IPS DF 6.9 (cell line): ENCODE data around the gene NAA38.
A peak's percentile ranks its signal among the peaks of the same experiment; 100 is the strongest.

ENCODE experiments used
- DNase-seq: peaks from one replicate; pipeline ENCODE4 v3.0.0-alpha.2; 2013; ENCODE audit warnings: low read depth, low spot score
- H3K27ac ChIP-seq: one replicate; pipeline ENCODE4 v1.5.1; 2013; ENCODE audit warnings: low read length, control low read depth
- H3K27me3 ChIP-seq: 2 replicates; pipeline ENCODE4 v1.6.1; 2013; ENCODE audit warnings: mild to moderate bottlenecking, low read length; ENCODE audit not compliant: control insufficient read depth, insufficient read depth
- H3K36me3 ChIP-seq: 2 replicates; pipeline ENCODE4 v1.6.1; 2013; ENCODE audit warnings: low read length; ENCODE audit not compliant: control insufficient read depth, insufficient read depth
- H3K4me1 ChIP-seq: 2 replicates; pipeline ENCODE4 v1.6.1; 2013; ENCODE audit warnings: low read length; ENCODE audit not compliant: control insufficient read depth, insufficient read depth
- H3K4me3 ChIP-seq: 2 replicates; pipeline ENCODE4 v1.5.1; 2013; ENCODE audit warnings: mild to moderate bottlenecking, low read length
- H3K9me3 ChIP-seq: 2 replicates; pipeline ENCODE4 v1.6.1; 2013; ENCODE audit warnings: low read length, inconsistent platforms; ENCODE audit not compliant: control insufficient read depth, insufficient read depth
- WGBS: extraction: QIAGEN DNeasy Blood & Tissue Kit; methylation state at CpG from one replicate; pipeline ENCODE4 v1.1.7; 2013; ENCODE audit warnings: mixed read lengths, missing lambda C conversion rate; ENCODE audit not compliant: insufficient read length, insufficient coverage; 5-methylcytosine and 5-hydroxymethylcytosine counted together

Gene NAA38

GRCh38 chr17:7833795-7834541 lies 23.4 kb downstream of the NAA38 start, which contains the start of gene KDM6B:
KDM6B (plus strand) TSS chr17:7834217; CDS start chr17:7845555, 11,338 bp downstream.
- Histone ChIP-seq H3K36me3 (no peaks in the 10 kb centered on the region), H3K9me3 (no peaks in the 10 kb centered on the region), H3K4me3 (peak within 1 kb of the TSS; percentile 64; the same call in 1 of the 2 replicates), H3K4me1 (peaks cover 3% of the 10 kb centered on the region; the same call in 1 of the 2 replicates), H3K27me3 (peaks cover 6% of the 10 kb centered on the region; the same call in 1 of the 2 replicates), H3K27ac (no peak within 1 kb of the TSS)
- DNase-seq, result no peak
- no CpG with 5 or more reads among the region's 49 CpGs for WGBS

- Histone ChIP-seq H3K36me3 (no peaks in the 10 kb centered on the region), H3K27ac (no peak overlapping the region), H3K4me3 (peak overlapping the region; percentile 64; the same call in 1 of the 2 replicates), H3K4me1 (peaks cover 3% of the 10 kb centered on the region; the same call in 1 of the 2 replicates), H3K9me3 (no peaks in the 10 kb centered on the region), H3K27me3 (peaks cover 4% of the 10 kb centered on the region; the same call in 1 of the 2 replicates)
- WGBS, result no CpG with 5 or more reads among the region's 19 CpGs
- DNase-seq, result no peak
Observed at GRCh38 chr17:7833011-7833794, 24.2 kb downstream of the NAA38 start.

DNA sequence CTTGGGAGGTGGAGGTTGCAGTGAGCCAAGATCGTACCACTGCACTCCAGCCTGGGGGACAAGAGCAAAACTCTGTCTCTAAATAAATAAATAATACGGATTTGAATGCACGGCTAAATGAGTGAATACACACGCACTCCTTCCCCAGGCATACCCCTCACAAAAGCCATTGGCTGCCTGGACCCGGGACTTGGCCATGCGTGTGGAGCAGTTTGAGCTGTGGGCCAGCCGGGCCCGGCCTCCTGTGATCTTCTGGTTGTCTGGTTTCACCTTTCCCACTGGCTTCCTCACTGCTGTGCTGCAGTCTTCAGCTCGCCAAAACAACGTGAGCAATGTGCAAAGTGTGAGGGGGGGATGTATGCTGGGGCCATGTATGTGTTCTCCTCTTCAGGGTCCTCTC lies 24.9 kb downstream of the NAA38 start:
- no CpG with 5 or more reads among the region's 10 CpGs for WGBS
- Histone ChIP-seq H3K36me3 (no peaks in the 10 kb centered on the region), H3K9me3 (no peaks in the 10 kb centered on the region), H3K4me1 (peaks cover 3% of the 10 kb centered on the region; the same call in 1 of the 2 replicates), H3K27ac (no peak overlapping the region), H3K27me3 (peaks cover 4% of the 10 kb centered on the region; the same call in 1 of the 2 replicates), H3K4me3 (no peak overlapping the region)
- no peak for DNase-seq

- H3K9me3 ChIP-seq, result no peaks in the 10 kb centered on the region
- H3K27me3 ChIP-seq, result peaks cover 4% of the 10 kb centered on the region; the same call in 1 of the 2 replicates
- no peak overlapping the region for H3K4me3 ChIP-seq
- no CpG with 5 or more reads among the region's 7 CpGs for WGBS
- no peaks in the 10 kb centered on the region for H3K36me3 ChIP-seq
- no peak for DNase-seq
- H3K27ac ChIP-seq, result no peak overlapping the region
- peaks cover 3% of the 10 kb centered on the region; the same call in 1 of the 2 replicates for H3K4me1 ChIP-seq
Observed at GRCh38 chr17:7831233-7831632, 26.1 kb downstream of the NAA38 start.

DNA sequence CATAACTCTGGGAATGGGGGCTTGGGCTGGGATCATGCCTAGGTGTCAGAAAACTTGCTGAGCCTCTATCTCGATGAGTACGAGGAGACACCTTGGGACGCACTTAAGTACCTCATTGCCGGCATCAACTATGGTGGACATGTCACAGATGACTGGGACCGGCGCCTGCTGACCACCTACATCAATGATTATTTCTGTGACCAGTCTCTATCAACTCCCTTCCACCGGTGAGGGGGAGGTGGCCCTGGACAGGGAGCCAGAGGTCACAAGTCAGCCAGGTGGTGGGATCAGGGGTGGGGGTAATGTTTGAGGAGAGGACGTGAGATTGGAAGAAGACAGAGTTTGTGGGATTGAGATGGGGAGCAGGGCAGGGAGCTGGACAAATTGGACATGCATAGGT lies 26.7 kb downstream of the NAA38 start:
- H3K36me3 ChIP-seq, result no peaks in the 10 kb centered on the region
- no peak overlapping the region for H3K27ac ChIP-seq
- DNase-seq, result no peak
- no peaks in the 10 kb centered on the region for H3K9me3 ChIP-seq
- H3K4me1 ChIP-seq, result peaks cover 3% of the 10 kb centered on the region; the same call in 1 of the 2 replicates
- no peak overlapping the region for H3K4me3 ChIP-seq
- peaks cover 4% of the 10 kb centered on the region; the same call in 1 of the 2 replicates for H3K27me3 ChIP-seq
- 100% methylated on average over 1 of the region's 8 CpGs for WGBS

DNA sequence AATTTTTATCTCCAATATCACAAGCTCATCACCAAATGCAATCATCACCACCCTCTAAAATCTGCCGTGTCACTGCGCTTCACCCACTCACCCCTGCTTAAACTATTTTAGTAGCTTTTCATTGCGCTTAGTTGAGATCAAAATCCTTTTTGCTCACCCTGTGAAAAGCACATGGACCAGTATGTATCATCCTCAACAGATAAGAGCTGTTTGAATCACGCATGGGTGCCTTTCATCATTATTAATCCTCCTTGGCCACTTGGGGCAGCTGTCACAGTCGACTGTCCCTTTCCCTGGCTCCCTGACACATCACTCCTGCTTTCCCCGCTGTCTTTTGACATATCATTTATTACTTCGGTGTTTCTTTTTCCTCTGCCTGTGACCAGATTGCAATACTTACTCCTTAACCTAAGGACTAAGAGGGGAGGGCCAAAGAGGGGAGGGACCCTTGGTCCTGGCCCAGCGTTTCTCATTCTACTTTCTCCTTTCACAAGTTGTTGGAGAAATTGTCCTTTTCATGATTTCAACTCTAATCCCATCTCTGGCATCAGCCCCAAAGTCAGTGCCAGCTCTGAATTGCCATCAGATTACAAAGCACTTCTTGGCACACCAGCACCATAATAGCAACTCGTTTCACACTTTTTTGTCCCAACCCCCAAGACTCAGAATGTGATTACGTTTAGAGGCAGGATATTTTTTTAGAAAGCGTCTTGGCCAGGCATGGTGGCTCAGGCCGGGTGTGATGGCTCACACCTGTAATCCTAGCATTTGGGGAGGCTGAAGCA lies 32.0 kb downstream of the NAA38 start:
- Histone ChIP-seq H3K9me3 (no peaks in the 10 kb centered on the region), H3K36me3 (no peaks in the 10 kb centered on the region), H3K27ac (no peak overlapping the region), H3K4me1 (peaks cover 3% of the 10 kb centered on the region; the same call in 1 of the 2 replicates), H3K4me3 (no peak overlapping the region), H3K27me3 (peaks cover 2% of the 10 kb centered on the region; the same call in 1 of the 2 replicates)
- WGBS, result no CpG with 5 or more reads among the region's 12 CpGs
- no peak for DNase-seq

DNA sequence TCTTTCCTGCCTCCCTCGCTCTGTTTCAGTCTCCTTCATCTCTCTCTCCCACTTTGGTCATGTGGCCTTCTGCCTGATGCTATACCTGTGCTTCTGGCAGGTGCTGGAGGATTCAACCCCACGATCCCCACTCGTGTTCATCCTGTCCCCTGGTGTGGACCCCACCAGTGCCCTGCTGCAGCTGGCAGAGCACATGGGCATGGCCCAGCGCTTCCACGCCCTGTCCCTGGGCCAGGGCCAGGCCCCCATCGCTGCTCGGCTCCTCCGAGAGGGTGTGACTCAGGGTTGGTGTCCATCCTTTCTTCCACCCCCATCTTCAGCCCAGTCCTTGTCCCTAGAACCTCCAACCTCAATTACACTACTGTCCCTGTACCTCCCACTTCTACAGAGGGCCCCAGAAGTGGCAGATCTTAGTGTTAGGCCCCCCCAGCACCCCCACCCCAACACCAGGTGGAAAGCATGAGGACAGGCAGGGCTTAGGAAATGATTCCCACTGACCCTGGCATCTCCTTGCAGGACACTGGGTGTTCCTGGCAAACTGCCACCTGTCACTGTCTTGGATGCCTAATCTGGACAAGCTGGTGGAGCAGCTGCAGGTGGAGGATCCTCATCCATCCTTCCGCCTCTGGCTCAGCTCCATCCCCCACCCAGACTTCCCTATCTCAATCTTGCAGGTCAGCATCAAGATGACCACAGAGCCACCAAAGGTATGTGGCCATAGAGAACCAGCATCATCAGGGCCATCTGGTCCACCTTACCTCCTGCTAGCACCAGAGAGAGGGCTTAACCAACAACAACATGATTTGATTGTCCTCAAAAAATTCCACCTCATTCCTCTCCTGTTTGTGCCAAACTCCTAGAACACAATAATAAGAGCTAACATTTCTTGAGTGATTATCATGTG lies 33.1 kb downstream of the NAA38 start:
- no peak overlapping the region for H3K4me3 ChIP-seq
- no CpG with 5 or more reads among the region's 9 CpGs for WGBS
- no peak overlapping the region for H3K27ac ChIP-seq
- no peaks in the 10 kb centered on the region for H3K9me3 ChIP-seq
- H3K4me1 ChIP-seq, result peaks cover 3% of the 10 kb centered on the region; the same call in 1 of the 2 replicates
- H3K36me3 ChIP-seq, result no peaks in the 10 kb centered on the region
- no peak for DNase-seq
- H3K27me3 ChIP-seq, result peaks cover 2% of the 10 kb centered on the region; the same call in 1 of the 2 replicates

- no peak for DNase-seq
- no CpG with 5 or more reads among the region's 20 CpGs for WGBS
Observed at GRCh38 chr17:7823581-7824001, 33.8 kb downstream of the NAA38 start.

DNA sequence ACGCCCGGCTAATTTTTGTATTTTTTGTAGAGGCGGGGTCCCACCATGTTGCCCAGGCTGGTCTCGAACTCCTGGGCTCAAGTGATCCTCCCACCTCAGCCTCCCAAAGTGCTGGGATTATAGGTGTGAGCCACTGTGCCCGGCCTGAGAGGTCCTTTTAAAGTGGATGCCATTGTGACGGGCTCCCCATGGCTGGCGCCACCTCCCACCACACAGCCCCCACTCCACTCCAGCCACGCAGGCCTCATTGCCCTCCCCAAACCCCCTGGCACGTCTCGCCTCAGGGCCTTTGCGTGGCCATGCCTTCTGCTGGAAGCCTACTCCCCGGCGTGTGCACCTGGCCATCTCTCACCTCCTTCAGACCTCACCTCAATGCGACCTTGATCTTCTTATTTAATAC lies 35.2 kb downstream of the NAA38 start:
- DNase-seq, result no peak

More at GRCh38 chr17:7823581-7824001, 33.8 kb downstream of the NAA38 start:
- H3K27me3 ChIP-seq, result peaks cover 2% of the 10 kb centered on the region; the same call in 1 of the 2 replicates
- H3K36me3 ChIP-seq, result no peaks in the 10 kb centered on the region
- no peak overlapping the region for H3K27ac ChIP-seq
- H3K4me1 ChIP-seq, result peaks cover 3% of the 10 kb centered on the region
- no peak overlapping the region for H3K4me3 ChIP-seq
- no peaks in the 10 kb centered on the region for H3K9me3 ChIP-seq

More for the DNA sequence above, 35.2 kb downstream of the NAA38 start:
- no peaks in the 10 kb centered on the region for H3K36me3 ChIP-seq
- H3K4me3 ChIP-seq, result no peak overlapping the region
- H3K27me3 ChIP-seq, result peaks cover 2% of the 10 kb centered on the region; the same call in 1 of the 2 replicates
- H3K27ac ChIP-seq, result no peak overlapping the region
- H3K4me1 ChIP-seq, result peaks cover 3% of the 10 kb centered on the region
- H3K9me3 ChIP-seq, result no peaks in the 10 kb centered on the region
- 100% methylated on average over 1 of the region's 14 CpGs for WGBS
